Panc1 (cell line): Measurements from ENCODE around the gene RIF1. TPM values are rescaled to one million over a fixed set of nuclear protein-coding genes. Genes with fewer than 3 reads are reported as not detected.

Source experiments
- ATAC-seq: fragments of 200-7000 bp; cut with Tn5 transposase; 2 replicates; pipeline ENCODE4 v1.9.1; 2020; ENCODE audit warnings: mild to moderate bottlenecking, moderate library complexity
- BruUV-seq: library from RNA; stranded (reverse); fragments of 400-500 nt; replicated peaks from 2 replicates; lab custom pipeline; 2021; lab: Mats Ljungman, UMichigan
- CTCF ChIA-PET: fragments of 300-600 bp; sonication (Branson Sonifier 250); formaldehyde crosslinking; loops from one replicate; lab custom pipeline; 2022; ENCODE audit warnings: antibody characterized with exemption; lab: Charles Lee
- POLR2A ChIA-PET: fragments of 300-600 bp; sonication (Branson Sonifier 250); formaldehyde crosslinking; loops from one replicate; lab custom pipeline; 2022; ENCODE audit warnings: antibody characterized with exemption; lab: Charles Lee
- DNase-seq: peaks from one replicate; pipeline ENCODE4 v3.0.0-alpha.2; 2010; ENCODE audit warnings: low read depth, low spot score
- H3K27ac ChIP-seq: 2 replicates; pipeline ENCODE4 v1.5.1; 2011; ENCODE audit warnings: mild to moderate bottlenecking, low read length, inconsistent platforms
- H3K27me3 ChIP-seq: fragments of 200-500 bp; sonication (Bioruptor generic); 2 replicates; pipeline ENCODE4 v1.6.0; 2014; ENCODE audit warnings: low read length, inconsistent platforms; ENCODE audit not compliant: control insufficient read depth, insufficient read depth
- H3K36me3 ChIP-seq: fragments of 200-500 bp; sonication (Bioruptor generic); 2 replicates; pipeline ENCODE4 v1.5.1; 2014; ENCODE audit warnings: inconsistent platforms, mild to moderate bottlenecking, low read length, moderate library complexity; ENCODE audit not compliant: control insufficient read depth, insufficient read depth
- H3K4me1 ChIP-seq: 2 replicates; pipeline ENCODE4 v1.5.1; 2011; ENCODE audit warnings: inconsistent platforms, mild to moderate bottlenecking, low read length, moderate library complexity; ENCODE audit not compliant: control insufficient read depth, insufficient read depth
- H3K4me3 ChIP-seq, 2 experiments: 2 replicates each; pipeline ENCODE4 v1.5.1; 2011 to 2012; ENCODE audit warnings: low read depth in 2 of 2, low read length in 2 of 2, mild to moderate bottlenecking in 2 of 2, inconsistent platforms in 1 of 2, moderate library complexity in 1 of 2
- H3K9me3 ChIP-seq: fragments of 200-500 bp; sonication (Bioruptor generic); 2 replicates; pipeline ENCODE4 v1.5.1; 2014; ENCODE audit warnings: low read depth, mild to moderate bottlenecking, inconsistent platforms, low read length, moderate library complexity; ENCODE audit not compliant: control insufficient read depth, insufficient read depth
- CTCF ChIP-seq: fragments of 450-650 bp; IDR thresholded peaks from 2 replicates; pipeline ENCODE4 v1.5.1; 2017; ENCODE audit warnings: mild to moderate bottlenecking
- POLR2AphosphoS5 ChIP-seq: IDR thresholded peaks from 2 replicates; pipeline ENCODE4 v1.6.1; 2012; ENCODE audit warnings: mild to moderate bottlenecking, low read depth, low read length, moderate library complexity
- REST ChIP-seq, 2 experiments: IDR thresholded peaks; 2 replicates each; pipeline ENCODE4 v1.6.1; 2011 to 2012; ENCODE audit warnings: low read depth in 2 of 2, control low read depth in 1 of 2, low read length in 1 of 2, mild to moderate bottlenecking in 1 of 2, moderate library complexity in 1 of 2; ENCODE audit not compliant: insufficient read depth in 1 of 2
- SIN3A ChIP-seq: IDR thresholded peaks from 2 replicates; pipeline ENCODE4 v1.6.1; 2012; ENCODE audit warnings: low read depth, mild to moderate bottlenecking, low read length, moderate library complexity, borderline replicate concordance; ENCODE audit not compliant: insufficient read depth
- TCF7L2 ChIP-seq: IDR thresholded peaks from 2 replicates; pipeline ENCODE4 v1.6.1; 2011; ENCODE audit warnings: mild to moderate bottlenecking, low read depth, low read length, inconsistent platforms
- in situ Hi-C: cut with HindIII; loops from 2 replicates; pipeline ENCODE4 v1.10.0; 2016; ENCODE audit warnings: low sequenced_read_pairs, low pct_unique_long_range_greater_than_20kb
- intact Hi-C: fragments of 100-400 bp; cut with micrococcal nuclease; formaldehyde crosslinking; loops from one replicate; pipeline ENCODE4 v1.10.0; 2022; ENCODE audit not compliant: unreplicated experiment
- total RNA-seq: library from RNA; stranded (reverse); gene quantifications from one replicate; pipeline ENCODE4 v1.2.1, GENCODE V29; 2021; ENCODE audit not compliant: unreplicated experiment

The RIF1 gene
- total RNA-seq, 1 experiment from 2014 or later: 57.7 TPM

DNA sequence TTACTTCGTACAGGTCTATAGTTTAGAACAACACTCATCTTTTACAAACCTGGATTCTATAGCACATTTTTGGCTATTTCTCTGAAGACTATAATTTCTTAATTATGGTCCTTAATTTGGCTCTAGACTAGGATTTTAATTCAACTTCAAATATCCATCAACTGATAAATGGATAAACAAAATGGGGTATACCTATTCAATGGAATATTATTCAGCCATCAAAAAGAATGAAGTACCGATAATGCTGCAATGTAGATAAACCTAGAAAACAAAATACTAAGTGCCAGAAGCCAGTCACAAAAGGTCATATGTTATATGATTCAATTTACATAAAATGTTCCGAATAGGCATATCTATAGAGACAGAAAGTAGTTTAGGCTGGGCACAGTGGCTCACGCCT is 15.2 kb upstream of the RIF1 start:
- DNase-seq (no peak), ATAC-seq (no peak)
- no peak overlapping the region for H3K27ac ChIP-seq
- H3K4me3 ChIP-seq: no peak overlapping the region
- in situ Hi-C loops (no loop called here), intact Hi-C loops (no loop called here)
- H3K36me3 ChIP-seq: no peaks in the 10 kb centered on the region
- H3K9me3 ChIP-seq: no peaks in the 10 kb centered on the region
- H3K27me3 ChIP-seq: no peaks in the 10 kb centered on the region
- TF ChIP-seq POLR2AphosphoS5: no peak
- no peak for TF ChIP-seq CTCF
- no peak for TF ChIP-seq SIN3A
- TF ChIP-seq REST (IDR thresholded peaks at IDR 0.05; ENCODE audit: insufficient read depth in 1 of 2, low read depth in 2 of 2, low read length in 1 of 2): no peak
- no peak for TF ChIP-seq TCF7L2
- POLR2A ChIA-PET: no interaction called here
- CTCF ChIA-PET: no interaction called here
- no peaks in the 10 kb centered on the region for H3K4me1 ChIP-seq
- BruUV-seq: no TSS peak

DNA sequence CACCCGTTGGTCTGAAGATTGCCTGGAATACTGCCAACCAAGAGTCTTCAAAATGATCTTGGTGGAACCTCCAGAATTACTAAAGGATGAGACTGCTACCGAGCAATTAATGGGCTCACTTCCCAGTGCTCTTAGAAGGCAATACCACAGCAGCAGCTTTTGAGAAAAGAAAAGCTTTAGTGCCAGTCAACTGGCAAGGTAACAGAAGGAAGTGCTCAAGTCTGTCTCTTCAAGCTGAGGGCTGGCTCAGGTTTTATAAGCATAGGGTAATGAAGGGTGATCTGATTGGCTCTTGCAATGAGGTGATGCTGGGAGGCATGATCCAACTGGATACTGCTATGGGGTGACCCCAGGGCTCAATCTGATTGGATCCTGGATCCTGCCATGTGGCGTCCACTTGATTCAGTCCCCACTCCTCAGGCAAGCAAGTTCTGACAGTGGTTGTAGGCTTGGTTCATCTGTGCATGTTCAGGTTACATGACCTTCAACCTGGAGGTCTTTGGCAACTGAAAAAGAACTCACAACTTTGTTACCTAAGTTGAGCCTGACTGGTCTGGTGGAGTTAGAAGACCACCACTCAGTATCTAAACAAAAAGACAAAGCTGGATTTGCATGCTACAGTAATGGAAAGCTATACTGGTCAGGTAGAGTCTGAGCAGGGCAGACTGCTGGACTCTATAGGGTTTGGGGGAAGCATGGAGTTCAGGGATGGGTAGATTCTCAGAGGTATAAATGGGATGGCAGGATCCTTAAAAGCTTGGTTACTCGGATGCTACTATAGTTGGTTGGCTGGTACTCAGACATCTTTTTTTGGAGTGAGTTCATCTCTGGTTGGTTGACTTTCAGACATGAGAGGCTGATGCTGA is 14.0 kb upstream of the RIF1 start:
- CTCF ChIA-PET: no interaction called here
- BruUV-seq: no TSS peak
- no peak for ATAC-seq

More for the DNA sequence above, 14.0 kb upstream of the RIF1 start:
- Histone ChIP-seq H3K27me3 (no peaks in the 10 kb centered on the region), H3K27ac (no peak overlapping the region), H3K36me3 (no peaks in the 10 kb centered on the region), H3K4me1 (no peaks in the 10 kb centered on the region), H3K9me3 (no peaks in the 10 kb centered on the region), H3K4me3 (no peak overlapping the region)
- no peak for TF ChIP-seq REST (IDR thresholded peaks at IDR 0.05; ENCODE audit: insufficient read depth in 1 of 2, low read depth in 2 of 2, low read length in 1 of 2)
- TF ChIP-seq TCF7L2: no peak
- TF ChIP-seq SIN3A: no peak
- TF ChIP-seq CTCF: no peak
- POLR2A ChIA-PET: no interaction called here
- in situ Hi-C loops: no loop called here
- DNase-seq: no peak
- intact Hi-C loops: no loop called here
